K562 (cell line): ENCODE data around the gene CHST12. TPM values are rescaled to one million over a fixed set of nuclear protein-coding genes. Genes with fewer than 3 reads are reported as not detected.

Experiments
- ATAC-seq: fragments of 200-7000 bp; cut with Tn5 transposase; 3 replicates; pipeline ENCODE4 v1.9.1; 2020; ENCODE audit warnings: moderate library complexity
- BruUV-seq: library from RNA; stranded (reverse); fragments of 400-500 nt; replicated peaks from 2 replicates; lab custom pipeline; 2021; lab: Mats Ljungman, UMichigan
- CTCF ChIA-PET: fragments of 300-600 bp; formaldehyde crosslinking; extraction: SDS; loops from one replicate; lab custom pipeline; 2021; ENCODE audit warnings: low intra/inter-chr PET ratio; lab: Yijun Ruan, JAX
- POLR2A ChIA-PET: fragments of 300-600, 350-650 bp; sonication (Branson Sonifier 250); formaldehyde crosslinking; extraction: SDS; loops from one replicate; lab custom pipeline; 2021; ENCODE audit warnings: antibody characterized with exemption, inconsistent platforms; lab: Yijun Ruan, JAX
- DNase-seq, 4 experiments: peaks; one replicate each; pipeline versions ENCODE4 v3.0.0 to v3.0.0-alpha.2; 2011 to 2018; ENCODE audit warnings: low spot score in 3 of 4, mixed read lengths in 3 of 4; ENCODE audit errors: extremely low read depth in 1 of 4
- FAIRE-seq: peaks from 2 replicates; lab custom pipeline; 2011; peaks lifted over from hg19 to GRCh38; lab: Jason Lieb, UNC
- H2AFZ ChIP-seq: 2 replicates; pipeline ENCODE4 v1.6.0; 2011; ENCODE audit warnings: low read depth, low read length, control low read depth, inconsistent platforms
- H3K27ac ChIP-seq: fragments of 200-600 bp; 3 replicates; pipeline ENCODE4 v1.8.0; 2011; ENCODE audit warnings: low read depth, mild to moderate bottlenecking, control low read depth, inconsistent platforms, low read length, moderate library complexity, mixed read lengths; ENCODE audit errors: extremely low read depth
- H3K27me3 ChIP-seq, 2 experiments: fragments of 300-600 bp in 1 of 2; 2 replicates in 1 of 2; 3 replicates in 1 of 2; pipeline versions ENCODE4 v1.6.0 to v1.8.0; 2011; ENCODE audit warnings: inconsistent platforms in 2 of 2, low read length in 2 of 2, mild to moderate bottlenecking in 1 of 2, mixed read lengths in 1 of 2, moderate library complexity in 1 of 2; ENCODE audit not compliant: control insufficient read depth in 2 of 2, insufficient read depth in 2 of 2
- H3K36me3 ChIP-seq: fragments of 300-600 bp; 3 replicates; pipeline ENCODE4 v1.8.0; 2011; ENCODE audit warnings: mild to moderate bottlenecking, low read length, inconsistent platforms; ENCODE audit not compliant: control insufficient read depth, insufficient read depth
- H3K4me1 ChIP-seq, 2 experiments: fragments of 200-600 bp in 1 of 2; replicated peaks in 1 of 2; 2 replicates in 1 of 2; 3 replicates in 1 of 2; pipeline versions ENCODE4 v1.5.1 to v1.8.0; 2011; ENCODE audit warnings: inconsistent platforms in 2 of 2, low read length in 2 of 2, mild to moderate bottlenecking in 1 of 2, mixed read lengths in 1 of 2, moderate library complexity in 1 of 2; ENCODE audit not compliant: control insufficient read depth in 2 of 2, insufficient read depth in 2 of 2
- H3K4me2 ChIP-seq: 2 replicates; pipeline ENCODE4 v1.6.1; 2011; ENCODE audit warnings: low read length, control low read depth, inconsistent platforms, mixed read lengths; ENCODE audit not compliant: insufficient read depth
- H3K4me3 ChIP-seq: fragments of 200-600 bp; sonication (generic), shearing (Covaris generic); 2 replicates; pipeline ENCODE4 v1.5.1; 2016; ENCODE audit warnings: control low read depth, inconsistent platforms
- H3K79me2 ChIP-seq: fragments of 200-600 bp; 3 replicates; pipeline ENCODE4 v1.8.0; 2011; ENCODE audit warnings: low read length, inconsistent platforms; ENCODE audit not compliant: control insufficient read depth, insufficient read depth
- H3K9ac ChIP-seq, 2 experiments: 2 replicates each; pipeline versions ENCODE4 v1.6.0 to v1.6.1; 2011; ENCODE audit warnings: low read depth in 2 of 2, low read length in 2 of 2, control low read depth in 1 of 2, inconsistent platforms in 1 of 2, mild to moderate bottlenecking in 1 of 2, mixed read lengths in 1 of 2; ENCODE audit not compliant: insufficient read depth in 1 of 2
- H3K9me1 ChIP-seq: one replicate; pipeline ENCODE4 v1.6.0; 2011; ENCODE audit warnings: inconsistent platforms, mild to moderate bottlenecking, low read length, moderate library complexity; ENCODE audit not compliant: control insufficient read depth, insufficient read depth
- H3K9me3 ChIP-seq: replicated peaks from 2 replicates; pipeline ENCODE4 v1.5.1; 2011; ENCODE audit warnings: low read depth, low read length, inconsistent platforms; ENCODE audit not compliant: control insufficient read depth, insufficient read depth
- H4K20me1 ChIP-seq: replicated peaks from 2 replicates; pipeline ENCODE4 v1.6.1; 2011; ENCODE audit warnings: low read length, inconsistent platforms, mixed read lengths; ENCODE audit not compliant: control insufficient read depth, insufficient read depth
- HMG20A ChIP-seq: fragments of 450-650 bp; formaldehyde crosslinking; conservative IDR thresholded peaks from 2 replicates; pipeline ENCODE4 v1.4.0; 2020; ENCODE audit warnings: mild to moderate bottlenecking, mixed read lengths
- HMGN3 ChIP-seq: IDR thresholded peaks from 2 replicates; pipeline ENCODE4 v1.6.1; 2011; ENCODE audit warnings: borderline replicate concordance, low read depth, mild to moderate bottlenecking, mixed read lengths, low read length; ENCODE audit not compliant: insufficient read length; ENCODE audit errors: extremely low read depth
- IRF2 ChIP-seq: sonication (generic); formaldehyde crosslinking; IDR thresholded peaks from 2 replicates; pipeline ENCODE4 v1.8.1; 2022; ENCODE audit warnings: mild to moderate bottlenecking, missing genetic modification reagents
- MAX ChIP-seq: sonication (generic); formaldehyde crosslinking; IDR thresholded peaks from 2 replicates; pipeline ENCODE4 v1.9.0; 2022; ENCODE audit warnings: mild to moderate bottlenecking, missing genetic modification reagents
- PRMT5 ChIP-seq: sonication (generic); formaldehyde crosslinking; IDR thresholded peaks from 2 replicates; pipeline ENCODE4 v1.5.0; 2020; ENCODE audit warnings: missing genetic modification reagents
- PTBP1 ChIP-seq: fragments of 200-400 bp; formaldehyde crosslinking; IDR thresholded peaks from 2 replicates; pipeline ENCODE4 v1.6.1; 2017; ENCODE audit warnings: low read depth, low read length
- ZNF146 ChIP-seq: IDR thresholded peaks from one replicate; pipeline ENCODE4 v1.6.1; 2018; ENCODE audit warnings: missing compliant biosample characterization; ENCODE audit not compliant: unreplicated experiment
- ZNF512 ChIP-seq: IDR thresholded peaks from 2 replicates; pipeline ENCODE4 v1.6.1; 2016; ENCODE audit warnings: missing genetic modification characterization, missing compliant biosample characterization
- WGBS: fragments of 100-300 bp; shearing (Covaris generic); methylation state at CpG from one replicate; pipeline ENCODE4 v1.1.6; 2016; ENCODE audit warnings: low coverage, mixed read lengths; ENCODE audit not compliant: insufficient coverage; ENCODE audit errors: missing lambda C conversion rate; 5-methylcytosine and 5-hydroxymethylcytosine counted together
- in situ Hi-C: fragments of 300-500 bp; cut with MboI; formaldehyde crosslinking; loops from 4 replicates; pipeline ENCODE4 v1.15.0; 2018; ENCODE audit warnings: inconsistent platforms, mixed read lengths
- intact Hi-C: fragments of 100-400 bp; cut with micrococcal nuclease; formaldehyde crosslinking; loops from 2 replicates; pipeline ENCODE4 v1.14.2; 2022
- polyA plus RNA-seq, 8 experiments: library from polyadenylated mRNA; depleted of rRNA in 4 of 8; stranded (reverse) in 5 of 8; unstranded in 3 of 8; fragments of >200 nt; fragmentation: Nextera tagmentation in 2 of 8; fragmentation: Illumina TruSeq in 1 of 8; extraction: Ambion mirVana in 2 of 8; extraction: Trizol in 1 of 8; gene quantifications; 2 replicates each; pipeline versions ENCODE4 v1.2.1 to v1.2.3, GENCODE V29; 2011 to 2014; ENCODE audit warnings: inconsistent platforms in 1 of 8, missing spikeins in 1 of 8
- total RNA-seq, 7 experiments: library from RNA; depleted of rRNA in 6 of 7; stranded (reverse); fragments of >200 nt in 6 of 7; fragmentation: Illumina TruSeq in 2 of 7; extraction: Trizol in 2 of 7; gene quantifications; 2 replicates each; pipeline versions ENCODE4 v1.2.1 to v1.2.3, GENCODE V29; 2011 to 2021; ENCODE audit warnings: low replicate concordance in 1 of 7
- TF ChIP-seq, protein P1 (sequence below): fragments of 450-650 bp; IDR thresholded peaks from 2 replicates; pipeline ENCODE4 v1.6.1; 2016; ENCODE audit warnings: low read depth

Gene CHST12
- total and polyA plus RNA-seq, 9 of the 15 experiments (the other 6 are each of a cell fraction or from before 2014, with no cell fraction given), result 0.18 to 19.8 (median 3.6) TPM

DNA sequence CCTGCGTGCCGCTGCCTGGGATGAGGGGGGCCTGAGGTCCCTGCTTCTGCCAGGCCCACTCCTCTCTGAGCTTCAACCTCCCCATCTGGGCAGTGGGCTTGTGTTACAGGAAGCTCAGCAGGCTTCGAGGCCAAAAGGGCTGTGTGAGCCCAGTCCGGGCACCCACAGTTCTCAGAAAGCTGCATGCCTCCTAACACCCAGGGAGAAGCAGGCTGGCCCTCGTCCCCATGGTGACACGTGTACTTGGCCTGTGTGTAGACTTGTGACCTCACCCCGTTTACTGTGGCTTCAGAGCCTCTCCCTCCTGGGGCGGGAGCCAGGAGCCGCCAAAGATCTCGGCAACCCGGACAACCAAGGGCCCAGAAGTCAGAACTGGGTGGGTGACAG, 75.0 kb downstream of the CHST12 start (continued):
- TF ChIP-seq PRMT5 (CRISPR knock-in tag), result no peak
- TF ChIP-seq ZNF512, result no peak
- peak; percentile 58; the same call in 1 of the 2 replicates for TF ChIP-seq MAX (CRISPR knock-in tag)

- intact Hi-C loops (loop anchor here (5.0 to 10.0 kb wide), 2 partner anchors 89 to 186 kb away; no protein-coding TSS in a partner anchor), in situ Hi-C loops (no loop called here)
- H3K27ac ChIP-seq, result no peak overlapping the region
- POLR2A ChIA-PET, result interaction anchor here (1.1 kb wide), 1 partner anchor 14 kb away, joined by 3 read pairs; no protein-coding TSS in a partner anchor
- BruUV-seq, result no TSS peak
- H3K4me1 ChIP-seq, result peaks cover 0 to 53% of the 10 kb centered on the region in 2 experiments; a peak in 3 of 5 replicates
- H4K20me1 ChIP-seq, result peaks cover 23% of the 10 kb centered on the region
- no peak for ATAC-seq
- peaks cover 4% of the 10 kb centered on the region; the same call in 1 of the 2 replicates for H3K9me3 ChIP-seq
- no peak overlapping the region for H2AFZ ChIP-seq
- H3K9me1 ChIP-seq, result no peaks in the 10 kb centered on the region
- H3K9ac ChIP-seq, result peak overlapping the region in 1 of 2 experiments; percentile 68; a peak in 1 of 4 replicates
- no peak overlapping the region for H3K4me3 ChIP-seq
- H3K79me2 ChIP-seq, result no peaks in the 10 kb centered on the region
- CTCF ChIA-PET, result no interaction called here
- 19% methylated on average over 18 of the region's 19 CpGs for WGBS
- H3K27me3 ChIP-seq, result peaks cover 15 to 38% of the 10 kb centered on the region in 2 experiments; a peak in 4 of 5 replicates
- DNase-seq, result no peak
- no peaks in the 10 kb centered on the region for H3K36me3 ChIP-seq
- no peak for FAIRE-seq
- no peak overlapping the region for H3K4me2 ChIP-seq
- no peak for TF ChIP-seq PTBP1
- TF ChIP-seq, protein P1, sequence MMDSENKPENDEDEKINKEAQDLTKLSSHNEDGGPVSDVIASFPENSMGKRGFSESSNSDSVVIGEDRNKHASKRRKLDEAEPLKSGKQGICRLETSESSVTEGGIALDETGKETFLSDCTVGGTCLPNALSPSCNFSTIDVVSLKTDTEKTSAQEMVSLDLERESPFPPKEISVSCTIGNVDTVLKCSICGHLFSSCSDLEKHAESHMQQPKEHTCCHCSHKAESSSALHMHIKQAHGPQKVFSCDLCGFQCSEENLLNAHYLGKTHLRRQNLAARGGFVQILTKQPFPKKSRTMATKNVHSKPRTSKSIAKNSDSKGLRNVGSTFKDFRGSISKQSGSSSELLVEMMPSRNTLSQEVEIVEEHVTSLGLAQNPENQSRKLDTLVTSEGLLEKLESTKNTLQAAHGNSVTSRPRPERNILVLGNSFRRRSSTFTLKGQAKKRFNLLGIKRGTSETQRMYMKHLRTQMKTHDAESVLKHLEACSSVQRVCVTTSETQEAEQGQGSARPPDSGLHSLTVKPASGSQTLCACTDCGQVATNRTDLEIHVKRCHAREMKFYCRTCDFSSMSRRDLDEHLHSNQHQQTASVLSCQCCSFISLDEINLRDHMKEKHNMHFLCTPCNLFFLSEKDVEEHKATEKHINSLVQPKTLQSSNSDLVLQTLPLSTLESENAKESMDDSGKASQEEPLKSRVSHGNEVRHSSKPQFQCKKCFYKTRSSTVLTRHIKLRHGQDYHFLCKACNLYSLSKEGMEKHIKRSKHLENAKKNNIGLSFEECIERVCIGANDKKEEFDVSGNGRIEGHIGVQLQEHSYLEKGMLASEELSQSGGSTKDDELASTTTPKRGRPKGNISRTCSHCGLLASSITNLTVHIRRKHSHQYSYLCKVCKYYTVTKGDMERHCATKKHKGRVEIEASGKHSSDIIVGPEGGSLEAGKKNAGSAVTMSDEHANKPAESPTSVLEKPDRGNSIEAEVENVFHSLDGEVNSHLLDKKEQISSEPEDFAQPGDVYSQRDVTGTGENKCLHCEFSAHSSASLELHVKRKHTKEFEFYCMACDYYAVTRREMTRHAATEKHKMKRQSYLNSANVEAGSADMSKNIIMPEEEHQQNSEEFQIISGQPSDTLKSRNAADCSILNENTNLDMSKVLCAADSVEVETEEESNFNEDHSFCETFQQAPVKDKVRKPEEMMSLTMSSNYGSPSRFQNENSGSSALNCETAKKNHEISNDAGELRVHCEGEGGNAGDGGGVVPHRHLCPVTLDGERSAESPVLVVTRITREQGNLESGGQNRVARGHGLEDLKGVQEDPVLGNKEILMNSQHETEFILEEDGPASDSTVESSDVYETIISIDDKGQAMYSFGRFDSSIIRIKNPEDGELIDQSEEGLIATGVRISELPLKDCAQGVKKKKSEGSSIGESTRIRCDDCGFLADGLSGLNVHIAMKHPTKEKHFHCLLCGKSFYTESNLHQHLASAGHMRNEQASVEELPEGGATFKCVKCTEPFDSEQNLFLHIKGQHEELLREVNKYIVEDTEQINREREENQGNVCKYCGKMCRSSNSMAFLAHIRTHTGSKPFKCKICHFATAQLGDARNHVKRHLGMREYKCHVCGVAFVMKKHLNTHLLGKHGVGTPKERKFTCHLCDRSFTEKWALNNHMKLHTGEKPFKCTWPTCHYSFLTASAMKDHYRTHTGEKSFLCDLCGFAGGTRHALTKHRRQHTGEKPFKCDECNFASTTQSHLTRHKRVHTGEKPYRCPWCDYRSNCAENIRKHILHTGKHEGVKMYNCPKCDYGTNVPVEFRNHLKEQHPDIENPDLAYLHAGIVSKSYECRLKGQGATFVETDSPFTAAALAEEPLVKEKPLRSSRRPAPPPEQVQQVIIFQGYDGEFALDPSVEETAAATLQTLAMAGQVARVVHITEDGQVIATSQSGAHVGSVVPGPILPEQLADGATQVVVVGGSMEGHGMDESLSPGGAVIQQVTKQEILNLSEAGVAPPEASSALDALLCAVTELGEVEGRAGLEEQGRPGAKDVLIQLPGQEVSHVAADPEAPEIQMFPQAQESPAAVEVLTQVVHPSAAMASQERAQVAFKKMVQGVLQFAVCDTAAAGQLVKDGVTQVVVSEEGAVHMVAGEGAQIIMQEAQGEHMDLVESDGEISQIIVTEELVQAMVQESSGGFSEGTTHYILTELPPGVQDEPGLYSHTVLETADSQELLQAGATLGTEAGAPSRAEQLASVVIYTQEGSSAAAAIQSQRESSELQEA, result peak; percentile 75
- no peak for TF ChIP-seq HMG20A (CRISPR knock-in tag)
- TF ChIP-seq ZNF146 (CRISPR knock-in tag), result no peak
- TF ChIP-seq IRF2 (CRISPR knock-in tag), result 0 out of 2 replicates have a peak, but pooled peaks have one; percentile 5
- no peak for TF ChIP-seq HMGN3
Measured at GRCh38 chr7:2478800-2479199, 75.4 kb downstream of the CHST12 start.
